DND-41 (cell line): Measurements from ENCODE around the gene SIAE.

ENCODE experiments used
- ATAC-seq: fragments of 200-7000 bp; cut with Tn5 transposase; 3 replicates; pipeline ENCODE4 v1.9.1; 2021; ENCODE audit warnings: low read depth; ENCODE audit not compliant: insufficient read depth
- DNase-seq: peaks from one replicate; pipeline ENCODE4 v3.0.0-alpha.2; 2020
- H2AFZ ChIP-seq: 2 replicates; pipeline ENCODE4 v1.6.0; 2012; ENCODE audit warnings: low read depth, low read length
- H3K27ac ChIP-seq: 2 replicates; pipeline ENCODE4 v1.5.1; 2012; ENCODE audit warnings: low read length, inconsistent platforms
- H3K27me3 ChIP-seq: fragments of 200-600 bp; sonication (generic); 2 replicates; pipeline ENCODE4 v1.6.0; 2012; ENCODE audit warnings: low read length, mild to moderate bottlenecking, inconsistent platforms; ENCODE audit not compliant: insufficient read depth, poor library complexity
- H3K36me3 ChIP-seq: 2 replicates; pipeline ENCODE4 v1.5.1; 2012; ENCODE audit warnings: low read length, inconsistent platforms; ENCODE audit not compliant: insufficient read depth
- H3K4me1 ChIP-seq: 2 replicates; pipeline ENCODE4 v1.5.1; 2012; ENCODE audit warnings: mild to moderate bottlenecking, low read length; ENCODE audit not compliant: insufficient read depth
- H3K4me2 ChIP-seq: 2 replicates; pipeline ENCODE4 v1.6.0; 2012; ENCODE audit warnings: mild to moderate bottlenecking, moderate library complexity, low read length, inconsistent platforms; ENCODE audit not compliant: insufficient read depth
- H3K4me3 ChIP-seq, 2 experiments: fragments of 200-600 bp in 1 of 2; shearing (Covaris generic) in 1 of 2; 2 replicates each; pipeline ENCODE4 v1.5.1; 2012 to 2016; ENCODE audit warnings: inconsistent platforms in 2 of 2, low read length in 2 of 2, mild to moderate bottlenecking in 2 of 2, low read depth in 1 of 2, moderate library complexity in 1 of 2
- H3K79me2 ChIP-seq: 2 replicates; pipeline ENCODE4 v1.6.0; 2012; ENCODE audit warnings: low read length, inconsistent platforms; ENCODE audit not compliant: insufficient read depth
- H3K9ac ChIP-seq: 2 replicates; pipeline ENCODE4 v1.6.0; 2012; ENCODE audit warnings: low read depth, mild to moderate bottlenecking, inconsistent platforms, low read length, moderate library complexity
- H3K9me3 ChIP-seq: 2 replicates; pipeline ENCODE4 v1.5.1; 2012; ENCODE audit warnings: low read length, moderate library complexity, mild to moderate bottlenecking, inconsistent platforms; ENCODE audit not compliant: insufficient read depth, severe bottlenecking
- H4K20me1 ChIP-seq: 2 replicates; pipeline ENCODE4 v1.6.0; 2012; ENCODE audit warnings: low read length; ENCODE audit not compliant: insufficient read depth
- CTCF ChIP-seq: IDR thresholded peaks from 2 replicates; pipeline ENCODE4 v1.5.1; 2012; ENCODE audit warnings: borderline replicate concordance, low read length, moderate library complexity, mild to moderate bottlenecking; ENCODE audit not compliant: poor library complexity, severe bottlenecking; ENCODE audit errors: extremely low read depth
- EZH2 ChIP-seq: IDR thresholded peaks from 3 replicates; pipeline ENCODE4 v1.6.1; 2012; ENCODE audit warnings: borderline replicate concordance, low read depth, mild to moderate bottlenecking, moderate library complexity, low read length, inconsistent platforms; ENCODE audit not compliant: severe bottlenecking

SIAE gene

DNA sequence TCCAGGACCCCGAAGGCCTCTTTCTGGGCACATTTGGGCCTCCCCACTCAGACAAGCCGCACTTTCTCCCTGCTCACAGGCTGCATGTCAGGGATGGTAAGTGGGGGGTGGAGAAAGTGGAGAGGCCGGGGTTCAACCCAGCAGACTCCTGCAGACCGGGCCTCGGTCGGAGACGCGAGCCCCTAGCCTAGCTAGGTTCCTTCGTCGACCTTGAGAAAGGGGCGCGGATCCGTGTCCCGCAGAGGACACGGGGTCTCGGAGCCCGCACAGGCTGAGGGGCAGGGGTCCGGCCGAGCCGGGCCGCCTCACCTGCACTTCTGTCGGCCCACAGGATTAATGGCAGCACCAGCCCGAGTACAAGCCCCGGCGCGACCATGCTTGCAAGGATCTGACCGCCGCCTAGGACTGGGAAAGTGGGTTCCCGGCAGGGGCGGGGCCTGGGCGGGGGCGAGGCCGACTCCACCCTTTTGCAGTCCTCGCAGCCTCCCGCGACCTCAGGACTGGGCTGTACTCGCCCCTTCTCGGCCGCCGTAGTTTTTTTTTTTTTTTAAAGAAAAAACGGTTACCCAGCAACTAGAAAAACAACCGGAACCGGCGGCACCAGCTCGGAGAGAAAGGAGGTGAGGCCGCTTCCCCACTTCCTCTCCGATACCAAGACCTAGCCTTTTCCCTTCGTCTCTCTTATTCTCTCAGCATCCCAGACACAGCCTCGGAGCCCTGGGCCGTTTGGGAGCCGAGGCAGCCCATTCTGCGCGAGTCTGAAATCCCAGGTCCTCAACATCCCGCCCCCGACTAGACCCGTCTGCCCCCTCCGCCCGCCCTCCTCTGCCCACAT lies at the start of gene SIAE, which contains the start of gene SPA17:
Gene SIAE (minus strand): TSS at position 407 of the 835 bp plus-strand sequence. CDS start 31 bp downstream, at position 376.
Gene SPA17 (plus strand): TSS at position 572 of the 835 bp plus-strand sequence. CDS start 1,361 bp downstream, outside the sequence.
- H3K36me3 ChIP-seq = no peaks in the 10 kb centered on the region
- ATAC-seq (no peak), DNase-seq (no peak)
- no peak for TF ChIP-seq CTCF
- TF ChIP-seq EZH2 = no peak
- H3K4me2 ChIP-seq = no peak within 1 kb of the TSS
- H3K27me3 ChIP-seq = no peaks in the 10 kb centered on the region
- H3K9ac ChIP-seq = no peak within 1 kb of the TSS
- no peak within 1 kb of the TSS for H3K27ac ChIP-seq
- H2AFZ ChIP-seq = no peak within 1 kb of the TSS
- H3K4me3 ChIP-seq = no peak within 1 kb of the TSS
- H3K79me2 ChIP-seq = no peaks in the 10 kb centered on the region
- H3K4me1 ChIP-seq = no peaks in the 10 kb centered on the region
- no peaks in the 10 kb centered on the region for H4K20me1 ChIP-seq
- no peaks in the 10 kb centered on the region for H3K9me3 ChIP-seq

DNA sequence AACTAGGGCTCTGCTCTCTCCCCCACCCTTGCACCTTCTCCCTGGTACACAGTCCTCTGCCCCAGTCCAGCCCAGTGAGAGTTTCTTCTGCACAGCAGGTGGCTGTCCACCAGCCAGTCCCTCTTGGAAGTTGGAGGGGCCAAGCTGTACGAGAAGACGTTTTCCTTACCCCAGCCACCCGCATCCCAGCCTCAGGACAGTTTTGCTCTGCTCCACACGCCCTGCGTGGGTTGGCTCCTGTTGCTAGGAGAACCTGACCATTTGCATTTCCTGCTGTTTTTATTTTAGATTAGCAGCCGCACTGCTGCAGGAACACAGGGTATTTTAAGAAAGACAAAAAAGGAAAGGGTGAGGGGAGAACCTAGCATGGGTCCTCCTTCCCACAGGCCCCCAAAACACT lies 48.6 kb upstream of the SIAE start:
- H3K4me1 ChIP-seq = peaks cover 9% of the 10 kb centered on the region; the same call in 1 of the 2 replicates

DNA sequence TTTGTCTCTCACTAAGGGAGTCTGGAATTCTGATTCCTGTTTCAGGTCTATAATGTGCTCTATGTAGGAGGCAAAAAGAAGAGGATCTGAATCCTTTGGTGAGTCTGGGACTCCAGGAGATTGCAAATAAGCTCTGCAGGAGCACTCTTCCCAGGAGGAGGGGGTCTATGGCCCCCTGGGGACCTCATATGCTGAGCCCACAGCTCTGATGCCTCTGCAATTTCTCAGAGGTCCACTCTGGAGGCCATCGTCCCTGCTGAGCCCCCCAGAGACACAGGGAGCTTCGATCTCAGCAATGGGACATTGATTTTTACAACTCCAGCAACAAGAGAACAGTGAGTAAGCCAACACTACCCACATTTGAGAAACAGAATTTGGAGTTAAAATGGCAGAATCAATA lies 46.0 kb upstream of the SIAE start:
- Histone ChIP-seq H3K27ac (no peak overlapping the region), H3K27me3 (peaks cover 80% of the 10 kb centered on the region), H3K9ac (no peak overlapping the region), H3K4me2 (no peak overlapping the region), H3K4me3 (no peak overlapping the region), H3K4me1 (peaks cover 9% of the 10 kb centered on the region; the same call in 1 of the 2 replicates), H3K36me3 (no peaks in the 10 kb centered on the region), H2AFZ (no peak overlapping the region), H4K20me1 (peaks cover 31% of the 10 kb centered on the region), H3K9me3 (no peaks in the 10 kb centered on the region), H3K79me2 (no peaks in the 10 kb centered on the region)
- DNase-seq (no peak), ATAC-seq (no peak)
- TF ChIP-seq CTCF (no peak), EZH2 (no peak)

More for the DNA sequence above, 48.6 kb upstream of the SIAE start:
- no peaks in the 10 kb centered on the region for H3K36me3 ChIP-seq
- DNase-seq = no peak
- no peak for ATAC-seq
- no peak overlapping the region for H2AFZ ChIP-seq
- H3K79me2 ChIP-seq = no peaks in the 10 kb centered on the region
- no peaks in the 10 kb centered on the region for H3K9me3 ChIP-seq
- no peak overlapping the region for H3K4me2 ChIP-seq
- no peak for TF ChIP-seq CTCF
- no peak for TF ChIP-seq EZH2
- no peak overlapping the region for H3K27ac ChIP-seq
- peaks cover 30% of the 10 kb centered on the region for H4K20me1 ChIP-seq
- H3K4me3 ChIP-seq = no peak overlapping the region
- peaks cover 90% of the 10 kb centered on the region for H3K27me3 ChIP-seq
- H3K9ac ChIP-seq = no peak overlapping the region
